Activated CD4-positive, alpha-beta T cell treated with anti-CD3 and anti-CD28 coated beads, Interleukin-2, amount 50 U/mL, for 16 hours (primary cell): ENCODE data around the gene PCSK9.
"Not testable (repeated sequence)": the region's sequence is repeated elsewhere in the genome, so short reads cannot be mapped to it uniquely, and the experiment has no call there.

ENCODE experiments used
- DNase-seq: peaks from one replicate; pipeline ENCODE4 v3.0.0-alpha.2; 2020

Gene PCSK9

DNA sequence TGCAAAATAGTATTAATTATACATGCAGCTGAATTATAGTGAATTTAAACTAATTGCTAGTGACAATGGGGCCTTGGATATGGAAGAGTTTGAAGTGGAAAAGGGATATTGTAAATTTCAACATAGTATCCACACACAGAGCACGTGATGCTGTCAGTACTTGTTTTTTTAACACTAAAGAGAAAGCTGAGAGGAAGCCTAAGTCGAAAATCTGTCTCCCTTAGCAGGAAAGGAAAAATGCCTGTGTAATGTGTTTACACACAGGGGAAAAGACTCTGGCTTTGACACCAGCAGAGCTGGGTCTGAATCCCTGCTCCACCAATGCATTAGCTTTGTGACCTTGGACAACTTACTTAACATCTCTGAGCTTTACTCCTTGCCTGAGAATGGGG is 42.6 kb downstream of the PCSK9 start:
- DNase-seq, result no peak

DNA sequence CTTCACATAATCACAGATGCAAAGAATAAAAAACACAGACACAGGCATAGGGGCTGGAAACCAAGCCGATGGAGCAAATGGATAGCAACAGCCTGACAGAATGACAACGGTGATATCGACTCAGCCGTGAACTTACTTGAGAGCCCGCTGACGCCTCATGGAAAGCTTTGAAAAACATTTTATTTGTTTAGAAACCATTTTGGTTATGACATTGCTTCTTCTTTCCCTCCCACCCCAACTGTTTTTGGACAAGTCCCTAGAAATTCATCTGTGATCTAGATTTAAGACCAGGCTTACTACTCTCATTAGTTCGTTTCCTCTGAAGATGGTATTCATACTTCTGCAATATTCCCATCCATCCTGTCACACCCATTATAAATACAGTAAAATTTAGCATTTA is 44.9 kb downstream of the PCSK9 start:
- no peak for DNase-seq

GRCh38 chr1:55087439-55087838 is 48.1 kb downstream of the PCSK9 start:
- DNase-seq, result no peak

GRCh38 chr1:55088413-55088812 is 49.1 kb downstream of the PCSK9 start:
- DNase-seq, result peak; percentile 12

- DNase-seq, result no peak
Observed at GRCh38 chr1:55089683-55090082, 50.3 kb downstream of the PCSK9 start.

GRCh38 chr1:55092475-55092874 is 53.1 kb downstream of the PCSK9 start:
- DNase-seq, result no peak

DNA sequence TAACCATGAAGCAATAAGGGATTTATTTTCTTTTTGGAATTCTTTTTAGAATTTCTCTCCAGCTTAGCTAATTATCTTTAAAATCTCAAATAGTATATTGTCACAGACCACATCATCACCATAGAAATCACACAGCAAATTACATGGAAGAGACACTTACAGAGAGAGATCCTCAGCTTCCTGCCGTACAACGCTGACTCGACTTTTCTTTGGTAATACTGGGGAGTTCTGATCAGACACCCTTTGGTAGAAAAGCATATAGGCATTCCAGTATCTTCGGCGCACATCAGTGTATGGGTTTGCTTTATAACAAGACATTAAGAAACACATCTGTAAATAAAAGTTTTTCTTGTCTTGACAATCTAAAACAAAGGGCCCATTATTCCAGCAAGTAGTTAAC is 55.7 kb downstream of the PCSK9 start:
- no peak for DNase-seq

DNA sequence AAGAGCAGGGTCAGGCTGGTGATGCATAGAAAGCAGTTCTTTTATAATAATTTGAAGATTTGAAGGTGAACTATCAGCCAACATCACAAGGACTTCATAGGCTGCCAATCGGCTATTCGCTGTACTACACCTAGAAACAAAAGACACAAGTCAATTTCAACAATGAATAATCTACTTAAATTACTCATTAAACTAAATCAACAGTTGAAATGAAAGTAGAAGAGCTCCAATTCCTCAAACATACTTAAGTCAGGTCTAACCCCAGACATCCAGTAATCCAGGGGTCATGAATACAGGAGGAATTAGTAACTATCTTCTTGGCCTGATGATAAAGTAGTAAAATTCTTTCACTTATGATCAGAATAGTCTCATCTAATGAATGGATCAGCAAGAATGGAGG is 64.5 kb downstream of the PCSK9 start:
- no peak for DNase-seq

DNA sequence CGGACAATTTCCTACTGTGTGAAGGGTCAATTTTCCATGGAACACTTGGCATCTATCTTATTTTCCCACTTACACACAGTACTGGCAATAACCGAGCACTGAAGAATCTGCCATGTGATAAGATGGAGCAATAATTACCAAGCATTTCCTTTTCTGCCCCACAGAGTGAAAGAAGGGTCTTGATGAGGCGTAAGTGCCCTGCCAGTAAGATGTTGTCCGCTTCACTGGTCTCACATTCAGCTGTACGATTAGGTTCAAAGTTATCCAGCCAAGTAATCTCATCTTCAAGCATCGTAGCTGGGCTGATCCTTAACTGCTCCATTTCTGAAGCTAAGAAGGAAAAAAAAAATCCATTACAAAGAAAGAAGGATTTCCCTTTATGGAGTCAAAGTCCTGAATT is 67.8 kb downstream of the PCSK9 start:
- DNase-seq, result no peak

DNA sequence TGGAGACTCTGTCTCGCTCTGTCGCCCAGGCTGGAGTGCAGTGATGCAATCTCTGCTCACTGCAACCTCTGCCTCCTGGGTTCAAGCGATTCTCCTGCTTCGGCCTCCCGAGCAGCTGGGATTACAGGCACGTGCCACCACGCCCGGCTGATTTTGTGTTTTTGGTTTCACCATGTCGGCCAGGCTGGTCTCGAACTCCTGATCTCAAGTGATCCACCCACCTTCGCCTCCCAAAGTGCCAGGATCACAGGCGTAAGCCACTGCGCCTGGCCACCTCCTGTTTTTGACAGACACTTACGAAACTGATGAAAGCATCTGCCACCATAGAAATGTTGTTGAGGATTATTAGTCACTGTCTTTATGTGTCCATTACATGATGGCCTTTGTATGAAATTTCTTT is 69.7 kb downstream of the PCSK9 start:
- not testable (repeated sequence) for DNase-seq
